IPS DF 19.7 (cell line): Measurements from ENCODE around the gene IFTAP.

Source experiments
- DNase-seq: peaks from one replicate; pipeline ENCODE4 v3.0.0-alpha.2; 2013; ENCODE audit warnings: low read depth, low spot score

IFTAP gene

DNA sequence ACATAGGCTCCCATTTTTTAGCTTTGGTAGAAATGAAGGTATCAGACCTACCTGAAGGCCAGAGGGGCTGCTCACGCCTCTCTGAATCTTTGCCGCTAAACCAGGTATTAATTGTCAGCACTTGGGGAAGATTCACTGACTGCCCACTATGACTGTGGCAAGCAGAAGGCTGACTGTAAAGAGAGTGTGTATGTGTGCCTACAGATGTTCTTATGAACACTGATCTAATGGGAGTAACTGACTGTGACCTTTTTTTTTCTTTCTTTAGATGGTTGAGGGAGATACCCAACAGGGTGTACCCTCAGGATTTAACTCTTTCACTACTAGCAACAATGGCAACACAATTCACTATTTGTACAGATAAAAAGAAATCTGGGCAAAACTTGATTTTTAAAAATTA is 3.7 kb downstream of the IFTAP start, which contains the start of gene RAG2:
RAG2 (minus strand) TSS at position 186 of the 400 bp plus-strand sequence. CDS start 4,068 bp downstream, outside the sequence.
- DNase-seq: no peak

DNA sequence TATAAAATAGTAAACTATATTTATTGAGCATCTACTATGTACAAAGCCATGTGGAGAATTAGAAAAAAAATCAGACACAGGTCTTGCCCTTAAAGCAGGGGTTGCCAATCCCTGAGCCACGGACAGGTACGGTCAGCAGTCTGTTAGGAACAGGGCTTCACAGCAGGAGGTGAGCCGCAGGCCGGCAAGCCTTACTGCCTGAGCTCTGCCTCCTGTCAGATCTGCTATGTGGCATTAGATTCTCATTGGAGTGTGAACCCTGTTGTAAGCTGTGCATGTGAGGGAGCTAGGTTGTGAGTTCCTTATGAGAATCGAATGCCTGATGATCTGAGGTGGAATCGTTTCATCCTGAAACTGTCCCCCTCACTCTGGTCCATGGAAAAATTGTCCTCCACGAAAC is 5.9 kb downstream of the IFTAP start:
- DNase-seq: no peak

DNA sequence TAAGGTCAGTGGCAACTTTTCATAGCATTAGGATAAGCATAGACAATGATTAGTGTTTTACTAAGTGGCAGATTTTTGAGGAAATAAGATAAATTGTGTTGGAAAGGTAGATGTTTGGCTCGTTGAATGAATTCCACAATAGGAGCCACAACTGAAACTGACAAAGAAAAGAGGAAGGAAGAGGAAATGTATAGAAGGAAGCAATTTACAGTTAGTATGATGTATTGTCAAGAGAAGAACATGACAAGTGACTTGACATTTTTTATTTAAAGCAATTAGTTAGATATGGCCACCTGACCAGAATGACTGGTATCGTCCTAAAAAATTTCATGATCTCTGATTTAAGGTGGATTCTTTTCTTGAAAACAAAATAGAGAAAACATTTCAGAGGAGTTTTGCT is 6.9 kb downstream of the IFTAP start:
- DNase-seq: no peak

DNA sequence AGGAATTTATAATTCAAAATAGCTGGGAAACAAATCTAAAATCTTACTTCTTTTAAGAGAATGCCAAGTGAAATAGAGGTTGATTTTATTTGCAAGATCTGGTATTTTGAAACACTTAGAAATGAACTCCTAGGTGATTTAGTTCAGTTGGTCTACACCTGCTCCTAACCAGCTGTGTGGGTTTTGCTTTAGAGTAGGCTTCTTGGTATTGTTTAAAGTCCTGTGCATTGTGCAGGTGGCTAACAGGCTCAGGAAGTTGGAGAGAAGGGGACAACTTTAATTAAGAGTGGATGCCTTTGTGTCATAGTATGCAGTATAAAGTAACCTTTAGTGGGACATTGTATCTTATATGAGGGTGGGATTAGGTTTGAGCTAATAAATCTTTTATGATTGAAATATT is 7.8 kb downstream of the IFTAP start:
- no peak for DNase-seq

DNA sequence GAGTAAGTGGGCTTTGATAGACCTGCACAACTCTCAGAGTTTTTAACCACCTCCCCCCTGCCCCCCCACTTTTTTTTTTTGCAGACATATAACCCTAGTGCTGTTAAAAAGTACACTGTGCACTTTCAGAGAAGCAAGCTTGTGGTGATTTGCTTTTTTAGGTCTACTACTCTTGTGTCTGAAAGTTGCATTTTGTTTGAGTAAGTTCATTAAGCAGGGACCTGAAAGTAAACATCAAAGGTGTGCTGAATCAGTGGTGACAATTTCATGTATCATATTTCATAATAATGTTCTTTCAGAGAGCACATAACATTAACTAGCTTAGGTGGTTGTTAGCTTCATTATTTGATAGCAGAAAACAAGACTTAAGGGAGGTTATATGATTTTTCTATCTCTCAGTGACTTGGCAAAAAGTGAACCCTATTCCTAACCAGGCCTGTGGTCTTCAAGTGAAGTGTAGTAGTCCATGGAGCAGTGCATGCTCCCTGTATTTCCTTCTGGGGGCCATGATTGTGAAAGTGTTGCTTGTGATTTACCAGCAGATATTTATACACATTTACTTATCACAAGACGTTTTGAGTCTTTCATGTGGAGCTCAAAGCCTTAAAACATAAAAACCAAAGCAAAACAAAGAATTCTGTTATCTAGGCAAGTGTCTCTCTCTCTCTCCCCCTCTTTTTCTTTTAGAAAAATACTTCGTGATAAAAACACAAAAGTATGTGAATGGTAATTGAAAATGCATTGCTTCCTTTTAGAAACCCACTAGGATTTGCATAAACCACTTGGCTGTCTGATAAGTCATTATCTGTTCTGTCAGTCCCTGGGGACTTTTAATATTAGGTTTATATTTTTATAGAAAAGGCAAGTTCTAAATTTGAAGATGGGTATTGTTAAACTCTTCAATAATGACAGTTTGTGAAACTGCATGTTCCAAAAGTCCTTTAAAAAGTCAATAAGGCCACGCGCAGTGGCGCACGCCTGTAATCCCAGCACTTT is 11.2 kb downstream of the IFTAP start:
- no peak for DNase-seq

DNA sequence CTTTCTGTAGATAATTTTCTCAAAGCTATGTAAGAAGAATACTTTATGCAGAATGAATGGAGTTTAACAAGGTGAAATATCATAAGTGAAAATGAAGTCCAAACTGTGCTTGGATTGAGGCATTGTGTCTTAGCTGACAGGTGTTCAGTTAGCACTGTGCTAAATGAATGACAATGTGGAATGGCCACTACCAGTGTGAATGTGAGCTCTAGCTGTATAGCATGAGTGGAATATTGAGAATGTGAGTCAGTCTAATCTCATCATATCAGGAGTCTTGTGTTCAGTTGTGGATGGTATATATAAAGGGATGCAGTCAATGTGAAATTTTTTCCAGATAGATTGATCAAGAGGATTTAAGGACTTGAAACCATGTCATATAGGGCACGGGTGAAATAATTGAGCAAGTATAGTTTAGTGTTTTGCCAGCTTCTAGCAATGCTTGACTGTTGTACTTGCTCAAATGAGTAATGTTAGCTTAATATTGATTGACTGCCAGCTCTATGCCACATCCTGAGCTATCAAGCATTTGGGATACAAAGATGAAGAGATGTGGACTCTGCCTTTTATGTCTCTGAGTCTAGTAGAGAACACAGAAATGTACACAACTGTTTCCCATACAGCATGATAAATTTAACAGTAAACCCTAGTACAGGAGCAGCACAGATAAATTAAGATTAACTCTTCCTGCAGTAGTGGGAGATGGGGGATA is 14.3 kb downstream of the IFTAP start:
- DNase-seq: no peak

DNA sequence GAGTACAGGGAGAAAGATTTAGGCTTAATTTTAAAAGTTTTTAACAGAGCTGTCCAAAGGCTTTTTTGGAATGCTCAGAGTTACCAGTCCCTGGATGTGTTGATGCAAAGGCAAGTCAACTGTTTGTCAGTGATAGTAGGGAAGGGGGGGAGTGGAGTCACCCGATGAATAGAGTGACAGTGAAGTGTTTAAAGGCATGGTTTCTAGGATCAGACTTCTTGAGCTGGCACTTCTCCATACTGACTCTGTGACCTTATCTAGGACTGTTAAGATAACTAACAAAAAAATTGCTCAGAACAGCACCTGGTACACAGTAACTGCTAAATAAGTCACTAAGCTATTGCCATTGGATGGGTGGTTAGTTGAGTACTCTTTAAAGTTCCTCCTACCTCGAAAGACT is 15.1 kb downstream of the IFTAP start:
- DNase-seq: no peak

DNA sequence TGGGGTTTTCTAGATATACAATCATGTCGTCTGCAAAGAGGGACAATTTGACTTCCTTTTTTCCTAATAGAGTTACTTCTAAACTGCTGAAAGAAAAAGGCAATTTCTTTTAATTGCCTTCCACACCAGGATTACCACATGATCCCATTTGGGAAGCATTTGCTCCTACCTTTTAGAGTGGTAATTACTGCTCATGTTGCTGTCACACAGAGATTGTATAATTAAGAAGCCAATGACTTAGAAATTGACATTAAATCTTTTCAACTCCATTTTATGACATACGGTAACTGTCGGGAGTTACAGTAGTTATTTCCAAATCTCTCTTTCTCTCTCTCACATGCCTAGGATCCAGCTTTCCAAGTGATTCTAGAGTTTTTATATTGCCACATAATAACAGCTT is 21.5 kb downstream of the IFTAP start:
- DNase-seq: no peak

DNA sequence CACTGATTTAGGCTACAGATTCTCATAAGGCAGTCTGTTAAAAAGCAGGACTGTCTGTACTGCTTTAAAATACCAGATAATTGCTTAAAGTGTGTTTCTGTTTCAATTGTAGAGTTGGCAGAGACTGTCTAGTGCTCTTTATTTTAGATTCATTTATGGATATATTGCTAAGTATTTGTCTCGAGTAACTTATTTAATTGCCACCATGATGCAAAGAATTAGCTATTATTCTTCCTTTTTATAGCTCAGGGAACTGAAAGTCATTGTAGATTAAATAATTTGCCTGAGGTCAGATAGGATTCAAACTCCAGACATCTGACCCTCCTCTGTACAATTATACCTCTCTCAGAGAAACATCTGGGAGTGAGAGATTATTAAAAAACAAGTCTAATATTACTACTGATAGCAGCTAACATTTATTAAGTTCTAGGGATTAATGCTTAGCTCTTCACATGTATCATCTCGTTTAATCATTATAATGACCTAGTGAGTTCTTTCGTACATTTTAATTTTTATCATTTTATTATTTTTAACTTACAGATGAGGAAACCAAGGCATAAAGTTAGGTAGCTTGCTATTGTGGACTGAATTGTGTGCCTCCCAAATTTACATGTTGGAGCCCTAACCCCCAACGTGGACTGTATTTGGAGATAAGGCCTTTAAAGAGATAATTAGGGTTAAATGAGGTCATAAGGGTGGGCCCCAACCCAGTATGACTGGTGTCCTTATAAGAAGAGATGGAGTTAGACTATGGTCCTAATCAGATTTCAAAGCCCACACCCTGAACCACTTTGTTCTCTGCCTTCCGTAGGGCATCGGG is 23.5 kb downstream of the IFTAP start:
- no peak for DNase-seq

DNA sequence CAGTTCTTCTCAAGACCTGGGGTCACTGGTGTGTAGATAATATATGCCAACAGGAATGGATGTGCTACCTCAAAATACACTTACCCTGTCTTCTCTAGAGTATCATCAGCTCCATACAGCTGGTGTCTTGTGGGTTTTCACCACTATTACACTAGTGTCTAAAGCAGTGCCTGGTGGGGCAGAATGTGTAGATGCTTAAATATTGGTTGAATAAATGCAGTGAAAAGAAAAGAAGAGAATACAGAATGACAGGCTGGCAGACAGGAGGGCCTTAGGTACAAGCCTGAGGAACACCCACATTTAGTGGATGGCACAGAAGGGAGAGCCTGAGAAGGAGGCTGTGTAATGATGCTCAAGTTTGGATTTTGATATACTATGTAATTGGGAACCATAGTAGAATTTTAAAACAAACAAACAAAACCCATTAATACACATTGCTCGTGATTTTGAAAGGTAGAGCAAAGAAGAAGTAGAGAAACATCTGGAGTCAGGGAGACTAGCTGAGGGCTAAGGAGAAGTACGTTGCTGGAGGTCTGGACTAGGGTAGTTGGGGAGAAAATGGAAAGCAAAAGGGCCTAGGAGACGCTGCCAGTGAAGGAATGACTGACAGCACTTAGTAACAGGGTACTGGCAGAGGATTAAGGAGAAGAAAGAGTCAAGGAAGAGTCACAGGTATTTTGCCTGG is 24.2 kb downstream of the IFTAP start:
- DNase-seq: no peak

DNA sequence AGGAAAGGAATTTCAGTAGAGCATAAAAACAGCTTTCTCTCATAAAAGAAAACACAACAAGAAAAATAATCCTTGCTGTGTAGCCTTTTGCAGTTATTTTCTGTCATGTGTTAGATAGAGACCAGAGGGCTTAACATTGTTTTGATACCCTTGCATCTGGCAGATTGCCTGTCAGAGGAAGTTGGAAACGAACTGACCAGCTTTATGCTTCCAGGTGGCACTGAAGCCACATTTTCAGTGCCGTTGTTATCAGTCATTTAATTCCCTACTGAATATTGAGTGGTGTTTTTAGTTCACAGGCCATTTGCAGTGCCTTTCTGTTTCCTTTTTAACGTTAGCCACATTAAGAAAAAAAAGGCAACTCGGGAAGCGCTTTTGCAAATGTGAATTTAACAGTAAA is 25.2 kb downstream of the IFTAP start:
- no peak for DNase-seq

DNA sequence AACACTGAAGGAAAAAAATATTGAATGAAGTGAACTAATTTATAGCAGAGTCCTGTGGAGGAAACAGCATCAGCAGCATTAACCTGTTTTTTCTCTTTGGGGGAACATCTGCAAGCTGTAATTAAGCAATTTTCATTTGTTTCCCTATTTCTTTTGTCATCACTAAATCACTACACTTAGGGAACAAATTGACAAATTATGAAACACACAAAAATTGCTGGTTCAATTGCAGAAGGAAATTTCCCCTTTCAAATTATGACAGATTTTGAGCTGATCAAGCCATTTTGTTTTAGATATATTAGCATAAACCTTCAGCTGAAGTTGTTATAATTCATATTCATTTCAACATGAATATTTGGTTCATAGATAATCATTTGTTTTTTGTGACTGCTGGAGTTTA is 25.9 kb downstream of the IFTAP start:
- no peak for DNase-seq

DNA sequence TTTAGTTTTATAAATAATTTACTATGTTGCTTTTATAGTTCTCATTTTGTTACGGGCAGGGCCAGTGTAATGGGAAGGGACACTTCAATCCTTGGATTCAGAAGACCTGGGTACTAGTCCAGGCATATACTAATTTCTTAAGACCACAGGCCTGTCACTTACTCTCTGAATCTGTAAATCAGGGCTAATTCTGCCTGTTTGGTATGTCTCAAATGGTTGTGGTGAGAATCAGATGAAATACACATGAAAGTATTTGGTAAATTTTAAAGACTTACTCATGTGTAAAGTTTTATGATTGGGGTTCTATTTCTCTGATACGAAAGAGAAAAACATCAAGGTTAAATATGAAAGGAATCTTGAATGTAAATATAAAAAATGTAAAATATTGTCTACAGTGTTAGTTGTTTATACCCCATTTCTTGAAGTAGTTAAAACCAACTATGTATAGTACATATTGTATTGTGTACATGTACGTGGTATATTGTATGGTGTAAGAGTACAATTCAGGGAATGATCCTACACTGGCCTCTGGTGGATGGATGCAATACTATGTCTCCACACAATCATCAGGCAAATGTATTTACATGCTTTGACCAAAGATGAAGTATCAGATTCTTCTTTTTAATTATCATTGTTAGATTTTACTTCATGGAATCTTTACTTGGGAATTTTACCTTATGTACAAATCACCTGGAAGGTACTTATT is 28.3 kb downstream of the IFTAP start:
- DNase-seq: no peak

DNA sequence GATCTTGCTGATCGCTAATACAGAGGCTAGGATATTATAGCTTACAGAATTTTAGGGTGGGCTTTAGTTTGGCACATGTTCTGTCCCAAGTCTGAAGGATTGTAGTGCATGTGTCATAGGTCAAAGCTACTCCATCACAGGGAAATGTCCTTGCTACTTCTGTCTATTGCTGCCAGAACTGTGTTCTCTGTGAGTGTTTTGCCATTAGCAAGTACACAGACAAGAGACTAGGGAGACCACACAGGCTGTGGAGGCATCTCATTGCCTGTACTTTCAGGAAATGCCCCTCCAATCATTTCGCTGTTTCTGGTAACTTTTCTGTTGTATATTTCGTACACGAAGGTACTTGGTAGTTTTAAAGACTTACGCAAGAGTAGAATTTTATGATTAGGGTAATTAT is 29.2 kb downstream of the IFTAP start:
- DNase-seq: no peak

DNA sequence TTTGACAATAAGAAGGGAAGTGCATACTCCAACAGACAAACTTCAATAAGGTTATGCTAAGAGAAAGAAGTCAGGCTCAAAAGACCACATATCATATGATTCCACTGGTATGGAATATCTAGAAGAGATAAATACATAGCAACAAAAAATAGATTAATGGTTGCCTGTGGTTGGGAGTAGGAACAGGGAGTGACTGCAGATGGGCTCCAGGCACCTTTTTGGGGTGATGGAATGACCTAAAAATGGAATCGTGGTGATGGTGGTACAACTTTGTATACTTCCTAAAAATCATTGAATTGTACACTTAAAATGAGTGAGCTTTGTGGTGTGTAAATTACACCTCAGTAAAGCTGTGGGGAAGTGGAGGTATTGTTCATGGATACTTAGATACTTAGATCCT is 32.7 kb downstream of the IFTAP start:
- no peak for DNase-seq

DNA sequence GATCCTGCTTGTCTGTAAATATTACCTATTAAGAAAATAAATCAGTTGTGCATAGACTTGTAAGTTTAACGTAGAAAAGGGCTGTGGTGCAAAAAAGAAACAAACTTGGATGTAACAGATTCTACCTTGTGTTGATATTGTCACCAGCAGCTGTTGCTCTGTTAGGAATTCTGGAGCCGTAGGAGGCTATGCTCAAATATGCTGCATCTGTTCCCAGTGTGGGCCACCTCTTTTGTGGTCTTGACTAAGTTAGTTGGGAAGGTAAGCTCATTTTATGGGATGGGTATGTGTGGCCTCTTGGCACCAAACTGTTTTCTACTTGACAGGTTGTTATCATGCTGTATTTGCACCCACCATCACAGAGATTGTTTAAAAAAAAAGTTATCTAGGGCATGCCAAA is 33.2 kb downstream of the IFTAP start:
- DNase-seq: no peak

DNA sequence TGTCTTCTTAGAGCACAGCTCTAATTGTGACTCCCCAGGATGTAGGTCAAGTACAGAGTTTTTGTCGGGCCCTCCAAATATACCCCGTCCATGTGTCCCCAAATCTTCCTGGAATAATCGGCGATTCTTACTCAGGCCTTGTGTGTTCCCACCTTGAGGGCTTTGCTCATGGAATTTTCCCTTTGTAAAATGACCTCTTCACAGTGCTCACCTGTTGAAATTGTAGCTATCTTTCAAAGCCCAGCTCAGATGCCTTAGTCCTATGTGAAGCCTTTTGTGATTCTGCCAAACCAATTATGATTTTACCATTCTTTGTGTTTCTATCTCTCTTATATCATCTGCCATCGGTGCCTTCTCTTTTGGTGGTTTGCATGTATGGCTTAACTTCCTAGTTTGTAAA is 33.8 kb downstream of the IFTAP start:
- DNase-seq: no peak

DNA sequence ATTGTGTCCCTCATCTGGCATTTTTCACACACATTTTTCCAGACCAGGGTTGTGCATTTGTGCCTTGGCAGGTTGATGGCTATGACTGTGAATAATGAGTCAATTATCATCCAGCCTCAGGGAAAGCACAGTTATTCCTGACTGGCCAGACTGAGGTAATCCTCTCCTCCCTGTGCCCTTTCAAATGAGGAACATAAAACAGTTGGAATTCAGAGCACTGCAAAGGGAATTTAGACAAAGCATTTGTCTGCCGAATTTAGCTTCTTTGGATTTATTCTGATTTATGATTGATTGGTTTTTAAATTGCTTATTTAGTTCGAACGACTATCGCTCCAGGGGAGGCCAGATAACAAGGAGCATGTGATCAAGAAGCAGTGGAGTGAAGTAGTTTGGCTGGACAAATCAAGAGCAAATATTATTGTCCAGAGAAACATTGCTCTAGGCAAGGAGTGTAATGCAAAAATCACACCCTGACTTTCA is 34.5 kb downstream of the IFTAP start:
- no peak for DNase-seq

DNA sequence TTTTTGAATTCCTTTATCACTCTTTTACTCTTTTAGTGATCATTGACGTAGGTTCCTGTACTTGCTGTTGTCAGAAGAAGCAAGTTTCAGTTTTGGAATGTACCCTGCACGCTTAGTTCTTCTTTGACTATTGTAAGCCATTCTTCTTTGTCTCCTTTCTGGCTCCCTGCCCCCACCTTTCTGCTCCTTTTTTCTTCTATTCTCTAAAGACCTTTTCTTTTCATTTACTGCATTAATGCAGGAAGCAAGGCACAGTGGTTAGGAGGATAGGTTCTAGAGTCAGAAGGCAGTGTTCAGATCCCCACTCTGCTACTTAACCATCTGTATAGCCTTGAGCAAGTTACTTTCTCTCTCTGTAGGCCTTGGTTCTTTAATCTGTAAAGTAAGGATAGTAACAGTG is 37.5 kb downstream of the IFTAP start:
- no peak for DNase-seq

DNA sequence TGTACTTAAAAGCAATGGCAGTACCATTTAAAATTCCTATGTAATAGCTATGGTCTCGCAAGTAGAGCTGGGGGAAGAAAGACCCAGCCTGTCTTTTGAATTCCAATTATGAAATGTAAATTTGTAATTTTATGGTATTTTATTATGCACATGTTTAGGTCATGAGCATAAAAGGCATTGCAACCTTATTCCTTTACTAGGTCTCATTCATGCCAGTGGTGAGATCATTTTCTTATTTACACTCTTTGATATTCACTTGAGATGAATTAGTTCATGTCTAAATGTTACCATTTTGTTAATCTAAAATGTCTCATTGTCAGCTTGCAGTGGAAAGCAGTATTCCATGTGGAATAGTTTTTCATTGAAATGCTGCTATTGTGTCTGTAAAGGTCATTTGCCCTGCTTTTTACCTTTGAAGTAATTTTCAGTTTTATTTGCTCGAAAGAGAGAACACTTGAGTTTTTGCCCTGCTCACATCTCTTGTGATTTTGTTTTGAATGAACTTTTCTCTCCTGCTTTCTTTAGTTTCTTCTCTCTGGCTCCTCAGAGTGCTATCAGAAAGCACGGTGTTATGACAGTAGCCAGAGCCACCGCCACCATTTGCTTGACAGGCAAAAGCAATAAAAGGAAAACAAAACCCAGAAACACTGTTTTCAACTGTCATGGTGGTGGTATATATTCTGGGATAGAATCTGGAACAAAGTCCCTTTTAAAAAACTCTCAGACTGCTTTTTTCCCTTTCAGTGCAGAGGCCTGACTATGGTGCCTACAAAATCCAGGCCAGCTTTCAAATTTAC is 41.0 kb downstream of the IFTAP start:
- DNase-seq: no peak
